CD4-positive, alpha-beta T cell (primary cell): ENCODE data around the gene KRT15. TPM values are rescaled to one million over a fixed set of nuclear protein-coding genes. Genes with fewer than 3 reads are reported as not detected.

Experiments
- ATAC-seq: fragments of 200-7000 bp; cut with Tn5 transposase; one replicate; pipeline ENCODE4 v1.10.0; 2022; ENCODE audit warnings: mild to moderate bottlenecking; ENCODE audit not compliant: poor library complexity
- CTCF ChIA-PET: fragments of 350-600 bp; sonication (Branson Sonifier 250); formaldehyde crosslinking; loops from one replicate; lab custom pipeline; 2021; ENCODE audit warnings: antibody characterized with exemption, inconsistent platforms; lab: Charles Lee
- POLR2A ChIA-PET: fragments of 350-600 bp; sonication (Branson Sonifier 250); formaldehyde crosslinking; loops from one replicate; lab custom pipeline; 2021; ENCODE audit warnings: antibody characterized with exemption, inconsistent platforms; lab: Charles Lee
- DNase-seq, 14 experiments: peaks; one replicate each; pipeline ENCODE4 v3.0.0-alpha.2; 2013 to 2020; ENCODE audit warnings: mixed read lengths in 2 of 14
- H3K27ac ChIP-seq, 2 donors: one replicate each; pipeline versions ENCODE4 v1.5.1 to v1.7.0; 2013; ENCODE audit warnings: low read length in 2 of 2, low read depth in 1 of 2, mild to moderate bottlenecking in 1 of 2
- H3K27me3 ChIP-seq, 2 experiments: 1 replicate in 1 of 2; 2 replicates in 1 of 2; pipeline versions ENCODE4 v1.6.1 to v1.7.0; 2013; ENCODE audit warnings: low read length in 2 of 2, control low read depth in 1 of 2, mild to moderate bottlenecking in 1 of 2, moderate library complexity in 1 of 2; ENCODE audit not compliant: insufficient read depth in 2 of 2, control insufficient read depth in 1 of 2
- H3K36me3 ChIP-seq: one replicate; pipeline ENCODE4 v1.6.1; 2013; ENCODE audit warnings: low read length, control low read depth; ENCODE audit not compliant: insufficient read depth
- H3K4me1 ChIP-seq: one replicate; pipeline ENCODE4 v1.6.1; 2013; ENCODE audit warnings: low read length, control low read depth; ENCODE audit not compliant: insufficient read depth
- H3K4me3 ChIP-seq: one replicate; pipeline ENCODE4 v1.5.1; 2013; ENCODE audit warnings: mild to moderate bottlenecking, low read length, moderate library complexity
- H3K9me3 ChIP-seq, 2 experiments: 1 replicate in 1 of 2; 2 replicates in 1 of 2; pipeline versions ENCODE4 v1.6.1 to v1.7.0; 2013; ENCODE audit warnings: low read length in 2 of 2, mild to moderate bottlenecking in 2 of 2, control low read depth in 1 of 2, moderate library complexity in 1 of 2; ENCODE audit not compliant: control insufficient read depth in 1 of 2, insufficient read depth in 1 of 2
- H3K27ac Mint-ChIP-seq: one replicate; pipeline ENCODE4 v1.8.0; 2020; ENCODE audit warnings: mixed read lengths
- H3K27me3 Mint-ChIP-seq: one replicate; pipeline ENCODE4 v1.8.0; 2021; ENCODE audit warnings: mixed read lengths
- H3K36me3 Mint-ChIP-seq: one replicate; pipeline ENCODE4 v1.8.0; 2021; ENCODE audit warnings: low read depth, mixed read lengths
- H3K4me1 Mint-ChIP-seq: one replicate; pipeline ENCODE4 v1.8.0; 2021; ENCODE audit warnings: low read depth, mixed read lengths
- H3K4me3 Mint-ChIP-seq: one replicate; pipeline ENCODE4 v1.8.0; 2020; ENCODE audit warnings: mild to moderate bottlenecking, mixed read lengths
- H3K9me3 Mint-ChIP-seq: one replicate; pipeline ENCODE4 v1.8.0; 2020; ENCODE audit warnings: mixed read lengths
- CTCF ChIP-seq: fragments of 200-600 bp; IDR thresholded peaks from one replicate; pipeline ENCODE4 v1.8.0; 2022; ENCODE audit warnings: antibody characterized with exemption, mild to moderate bottlenecking
- intact Hi-C, 2 experiments: fragments of 100-400 bp; cut with DNase I in 1 of 2; cut with micrococcal nuclease in 1 of 2; formaldehyde crosslinking; loops; one replicate each; pipeline versions ENCODE4 v1.15.1 to v1.9.0; 2023 to 2025; cut with DNase I, micrococcal nuclease
- total RNA-seq, 174 experiments: library from RNA in 2 of 174; stranded (reverse) in 2 of 174; gene quantifications; one replicate each; pipeline ENCODE4 v1.2.3 and lab custom pipeline; 2021 to 2026

Gene KRT15
- total RNA-seq, 2 experiments from 2014 or later = not detected

DNA sequence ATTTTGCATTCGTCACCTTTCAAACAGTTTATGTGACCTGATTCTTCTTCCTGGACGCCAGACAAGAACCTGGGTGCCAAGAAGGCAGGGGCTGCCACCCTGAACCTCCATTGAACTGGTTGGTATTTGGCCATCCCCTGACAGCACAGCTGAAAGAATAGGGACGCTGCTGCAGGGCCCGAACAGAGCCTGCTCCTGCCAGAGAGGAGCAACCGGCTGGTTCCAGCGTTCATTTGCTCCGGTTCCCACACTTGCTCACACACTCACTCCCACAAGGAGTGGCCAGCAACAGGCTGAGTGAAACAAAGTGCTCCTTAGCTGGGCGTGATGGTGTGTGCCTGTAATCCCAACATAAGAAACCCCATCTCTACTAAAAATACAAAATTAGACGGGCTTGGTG, 38.2 kb upstream of the KRT15 start:
- no peak for TF ChIP-seq CTCF
- no peak overlapping the region for H3K4me3 ChIP-seq
- POLR2A ChIA-PET = no interaction called here
- CTCF ChIA-PET = interaction anchor here (2.1 kb wide), 1 partner anchor 8 kb away, joined by 12 read pairs; no protein-coding TSS in a partner anchor
- H3K27ac ChIP-seq = no peak overlapping the region
- peaks cover 26 to 34% of the 10 kb centered on the region in 2 experiments for H3K27me3 ChIP-seq
- H3K9me3 ChIP-seq = no peaks in the 10 kb centered on the region
- DNase-seq = no peak
- no peak for ATAC-seq
- Mint-ChIP-seq H3K4me1 (no peaks in the 10 kb centered on the region), H3K36me3 (no peaks in the 10 kb centered on the region), H3K9me3 (no peaks in the 10 kb centered on the region), H3K27ac (no peak overlapping the region), H3K4me3 (no peak overlapping the region), H3K27me3 (peaks cover 55% of the 10 kb centered on the region)
- no peaks in the 10 kb centered on the region for H3K4me1 ChIP-seq
- no peaks in the 10 kb centered on the region for H3K36me3 ChIP-seq
- intact Hi-C loops = no loop called here

GRCh38 chr17:41556306-41556705, 37.6 kb upstream of the KRT15 start:
- no peak for TF ChIP-seq CTCF
- DNase-seq = no peak
- Histone ChIP-seq H3K9me3 (no peaks in the 10 kb centered on the region), H3K4me1 (no peaks in the 10 kb centered on the region), H3K36me3 (no peaks in the 10 kb centered on the region), H3K27ac (no peak overlapping the region), H3K4me3 (no peak overlapping the region), H3K27me3 (peaks cover 20 to 29% of the 10 kb centered on the region in 2 experiments)
- H3K9me3 Mint-ChIP-seq = no peaks in the 10 kb centered on the region
- ChIA-PET POLR2A (no interaction called here), CTCF (no interaction called here)
- H3K27ac Mint-ChIP-seq = no peak overlapping the region
- no peaks in the 10 kb centered on the region for H3K4me1 Mint-ChIP-seq
- intact Hi-C loops = no loop called here
- H3K36me3 Mint-ChIP-seq = no peaks in the 10 kb centered on the region
- peaks cover 52% of the 10 kb centered on the region for H3K27me3 Mint-ChIP-seq
- no peak for ATAC-seq
- no peak overlapping the region for H3K4me3 Mint-ChIP-seq

- intact Hi-C loops = no loop called here
- ChIA-PET CTCF (interaction anchor here (1.9 kb wide), 1 partner anchor 93 kb away, joined by 8 read pairs; no protein-coding TSS in a partner anchor), POLR2A (no interaction called here)
- Histone ChIP-seq H3K4me3 (no peak overlapping the region), H3K9me3 (no peaks in the 10 kb centered on the region), H3K4me1 (no peaks in the 10 kb centered on the region), H3K27me3 (peaks cover 19 to 23% of the 10 kb centered on the region in 2 experiments), H3K27ac (no peak overlapping the region), H3K36me3 (no peaks in the 10 kb centered on the region)
- ATAC-seq (no peak), DNase-seq (no peak)
- Mint-ChIP-seq H3K4me1 (no peaks in the 10 kb centered on the region), H3K36me3 (no peaks in the 10 kb centered on the region), H3K4me3 (no peak overlapping the region), H3K27ac (no peak overlapping the region), H3K9me3 (no peaks in the 10 kb centered on the region), H3K27me3 (peaks cover 46% of the 10 kb centered on the region)
- no peak for TF ChIP-seq CTCF
Measured at GRCh38 chr17:41555105-41555887, 36.6 kb upstream of the KRT15 start.
